NCI-H748 treated with DMSO at 0.1 percent for 48 hours (cell line): ENCODE data around the gene PTPRR.

Experiments used
- DNase-seq: peaks from one replicate; lab custom pipeline; 2025; lab: John Stamatoyannopoulos, UW

PTPRR gene

DNA sequence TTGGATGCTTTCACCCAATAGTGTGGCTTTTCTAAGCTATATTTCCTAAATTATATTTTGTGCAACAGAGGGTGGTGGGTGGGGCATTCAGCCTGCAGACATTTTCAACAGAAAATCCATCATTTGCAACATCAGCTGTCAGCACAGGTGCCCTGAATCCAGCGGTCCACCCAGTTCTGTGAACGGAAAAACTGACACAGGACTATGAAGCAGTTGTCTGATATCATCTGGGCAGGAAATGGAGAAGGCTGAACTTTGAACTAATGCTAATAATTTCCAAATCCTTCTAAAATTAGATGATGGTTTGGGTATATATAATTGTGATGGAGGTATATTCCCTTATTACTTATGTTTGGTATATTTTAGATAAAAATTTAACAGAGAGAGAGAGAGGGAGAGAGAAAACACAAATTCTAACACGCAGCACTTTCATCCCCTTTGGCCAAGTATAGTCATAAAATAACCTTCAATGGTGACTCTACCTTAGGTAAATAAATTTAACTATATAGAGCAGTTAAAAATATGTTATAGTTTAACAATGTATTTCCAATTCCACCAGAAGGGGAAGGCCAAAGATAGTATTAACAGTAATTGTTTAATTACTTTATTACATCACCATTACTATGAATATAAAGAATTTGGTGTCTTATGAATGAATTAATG is 225.0 kb downstream of the PTPRR start:
- DNase-seq: no peak

DNA sequence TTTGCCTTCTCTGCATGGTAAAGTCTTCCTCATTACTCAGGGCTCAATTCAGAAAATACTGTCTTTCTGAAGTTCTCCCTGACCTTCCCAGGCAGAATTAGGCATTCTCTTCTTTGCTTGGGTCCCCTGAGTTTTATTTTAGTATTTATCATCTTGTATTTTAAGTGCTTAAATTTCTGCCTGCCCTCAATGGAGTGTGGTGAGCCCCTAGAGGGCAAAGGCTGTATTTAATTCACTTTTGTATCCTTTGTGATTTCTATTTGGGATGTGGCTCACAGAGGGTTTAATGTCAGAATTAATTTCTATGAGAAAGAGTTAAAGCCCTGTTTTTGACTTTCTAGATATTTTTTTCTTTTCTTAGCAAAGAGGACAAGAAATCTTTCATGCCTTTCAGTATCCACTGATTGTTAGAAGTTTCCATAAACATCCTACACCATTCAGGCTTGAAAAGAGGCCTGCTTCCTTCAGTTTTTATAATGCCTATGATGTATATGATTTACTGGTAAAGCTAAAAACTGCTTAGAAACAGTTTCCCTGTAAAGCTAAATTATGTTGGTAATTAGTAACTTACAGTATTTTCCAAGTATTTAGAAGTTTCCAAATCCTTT is 227.8 kb downstream of the PTPRR start:
- no peak for DNase-seq

DNA sequence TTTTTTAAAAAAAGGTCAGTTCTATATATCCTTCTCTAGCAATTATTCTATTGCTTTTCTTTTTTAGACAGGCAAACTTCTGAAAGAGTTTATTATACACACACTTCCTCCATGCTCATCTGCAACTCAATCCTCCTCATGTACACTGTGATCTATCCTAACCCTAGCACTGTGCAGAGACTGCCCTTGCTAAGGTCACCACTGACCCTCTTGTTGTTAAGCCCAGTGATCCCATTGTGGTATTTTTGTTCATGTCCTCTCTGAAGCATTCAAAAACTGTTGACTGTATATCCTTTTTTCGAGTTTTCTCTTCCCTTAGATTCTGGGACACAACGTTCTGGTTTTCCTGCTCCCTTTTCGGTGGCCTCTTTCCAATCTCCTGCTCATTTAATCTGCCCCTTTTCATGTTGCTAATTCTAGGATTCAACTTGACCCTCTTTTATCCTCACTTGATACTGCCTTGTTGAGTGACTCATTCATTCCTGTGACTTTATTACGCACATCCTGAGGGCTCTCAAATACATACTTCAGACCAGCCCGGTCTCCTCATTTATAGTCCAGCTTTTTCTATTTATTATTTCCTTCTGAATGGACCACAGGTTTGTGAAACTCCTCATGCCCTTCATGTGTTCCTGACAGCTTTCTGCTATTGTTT is 229.4 kb downstream of the PTPRR start:
- no peak for DNase-seq

DNA sequence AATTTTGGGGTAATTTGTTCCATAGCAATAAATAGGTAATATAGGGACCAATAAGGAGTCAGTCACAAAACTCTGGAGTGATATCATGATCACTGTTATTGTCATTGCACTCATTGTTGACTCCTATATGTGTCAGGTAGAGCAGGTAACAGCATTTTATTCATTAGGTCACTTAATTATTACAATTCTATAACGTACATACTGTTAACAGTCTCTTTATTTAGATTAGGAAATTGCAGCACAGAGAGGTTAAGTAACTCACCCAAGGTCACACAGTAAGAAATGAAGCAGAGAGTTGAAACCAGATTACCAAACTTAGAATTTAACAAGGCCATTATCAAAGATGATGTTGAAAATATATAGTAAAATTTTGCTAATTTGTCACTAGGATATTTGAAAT is 233.6 kb downstream of the PTPRR start:
- no peak for DNase-seq

DNA sequence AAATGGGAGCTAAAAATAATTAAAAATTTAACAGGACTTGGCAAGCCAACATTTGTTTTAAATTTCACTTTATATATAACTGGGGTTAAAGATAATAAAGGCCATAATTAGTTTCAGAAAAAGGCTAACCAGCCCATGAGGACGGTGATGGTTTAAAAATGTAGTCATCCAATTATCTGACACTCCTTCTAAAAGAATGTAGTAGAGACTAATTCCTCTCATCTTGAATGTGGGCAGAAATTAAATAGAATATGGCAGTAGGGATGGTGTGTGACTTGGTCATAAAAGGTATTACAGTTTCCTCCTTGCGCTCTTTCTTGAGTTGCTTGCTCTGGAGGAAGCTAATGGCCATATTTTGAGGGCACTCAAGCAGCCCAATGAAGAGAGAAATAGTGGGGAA is 234.2 kb downstream of the PTPRR start:
- DNase-seq: no peak

DNA sequence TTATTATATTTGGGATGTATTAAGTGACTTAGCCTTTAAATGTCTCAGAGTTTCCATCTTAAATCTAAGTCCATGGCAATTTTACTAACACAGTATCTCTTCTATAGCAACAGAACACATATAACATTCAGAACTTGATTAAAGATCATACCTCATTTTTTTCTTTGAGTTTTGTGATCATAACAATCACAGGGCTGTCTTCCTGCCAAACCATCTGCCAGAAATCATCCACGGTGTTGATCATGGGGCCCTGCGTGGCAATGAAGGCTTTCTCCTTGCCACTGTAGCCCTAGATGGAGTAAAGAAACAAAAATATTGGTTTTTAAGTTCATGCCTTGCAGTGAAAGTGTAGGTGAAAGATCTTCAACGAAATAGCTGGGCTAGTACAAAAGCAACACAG is 236.6 kb downstream of the PTPRR start:
- no peak for DNase-seq

DNA sequence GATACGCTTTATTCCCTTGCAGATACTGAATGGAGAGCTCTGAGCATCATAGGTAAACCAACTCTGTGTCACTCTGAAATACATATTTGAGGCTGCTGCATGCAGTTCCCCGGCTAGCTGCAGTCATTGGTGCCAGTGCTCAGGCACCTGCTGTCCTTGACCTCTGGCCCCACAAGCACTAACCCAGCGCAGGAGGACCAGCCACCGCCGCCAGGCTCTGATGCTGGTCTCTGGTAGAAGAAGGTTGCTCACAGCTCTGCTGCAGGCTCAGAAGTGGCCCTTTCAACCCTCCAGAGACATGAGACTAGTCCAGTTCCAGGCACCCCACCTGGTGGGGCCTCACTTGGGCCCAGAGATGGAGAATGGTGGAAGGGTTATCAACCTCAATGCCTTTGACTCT is 248.8 kb downstream of the PTPRR start:
- DNase-seq: no peak

DNA sequence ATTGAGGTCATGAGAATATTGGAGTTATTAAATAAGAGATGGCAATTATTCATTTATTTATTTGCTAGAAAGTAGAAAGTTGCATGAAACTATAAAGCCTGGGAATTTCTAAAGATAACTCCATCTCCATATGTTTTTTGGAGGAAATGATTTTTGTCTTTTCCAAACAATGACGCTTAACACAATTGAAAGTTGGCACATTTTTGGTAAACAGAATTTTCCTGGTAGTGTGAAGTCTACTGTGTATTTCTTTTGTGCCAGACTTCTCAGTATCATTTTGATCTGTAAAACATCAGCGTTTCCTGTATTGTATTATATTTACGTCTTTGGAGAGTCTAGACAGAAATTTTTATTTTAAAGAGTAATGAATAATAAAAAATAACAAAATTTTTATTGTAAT is 249.6 kb downstream of the PTPRR start:
- no peak for DNase-seq

DNA sequence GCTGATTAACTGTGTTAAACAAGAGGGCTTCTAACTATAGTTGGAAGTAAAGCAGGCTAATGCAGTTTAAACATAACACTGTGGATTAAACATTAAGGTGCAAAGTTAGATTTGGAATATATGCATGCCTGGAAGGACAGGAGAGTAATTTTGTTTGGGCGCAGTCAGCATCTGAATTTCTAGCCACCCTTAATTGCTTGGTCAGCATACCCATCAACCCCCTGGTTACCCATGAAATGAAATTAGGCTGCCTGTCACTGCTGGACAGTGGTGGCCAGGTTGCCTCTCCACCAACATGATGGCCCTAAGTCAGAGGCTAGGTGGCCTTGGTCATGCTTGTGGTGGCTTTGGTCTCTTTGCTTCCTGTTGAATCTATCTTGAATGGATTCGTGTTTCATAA is 253.3 kb downstream of the PTPRR start:
- no peak for DNase-seq

DNA sequence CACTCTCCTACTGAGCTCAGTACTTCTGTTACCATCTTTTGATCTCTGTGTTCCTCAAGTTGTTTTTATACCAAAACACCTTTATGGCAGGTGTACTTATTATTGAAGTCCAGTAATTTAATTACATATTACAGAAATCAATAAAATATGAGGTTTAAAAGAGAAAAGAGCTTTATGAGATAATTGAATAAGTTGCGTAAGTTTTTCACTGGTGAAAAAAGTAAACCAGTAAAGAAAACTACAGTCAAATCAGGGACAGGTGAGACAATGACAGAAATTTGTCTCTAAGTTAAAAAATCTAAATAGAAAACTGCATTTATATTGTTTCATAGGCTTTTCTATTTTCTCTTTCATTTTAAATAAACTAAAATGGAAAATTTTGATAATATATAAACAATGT is 254.2 kb downstream of the PTPRR start:
- DNase-seq: no peak

DNA sequence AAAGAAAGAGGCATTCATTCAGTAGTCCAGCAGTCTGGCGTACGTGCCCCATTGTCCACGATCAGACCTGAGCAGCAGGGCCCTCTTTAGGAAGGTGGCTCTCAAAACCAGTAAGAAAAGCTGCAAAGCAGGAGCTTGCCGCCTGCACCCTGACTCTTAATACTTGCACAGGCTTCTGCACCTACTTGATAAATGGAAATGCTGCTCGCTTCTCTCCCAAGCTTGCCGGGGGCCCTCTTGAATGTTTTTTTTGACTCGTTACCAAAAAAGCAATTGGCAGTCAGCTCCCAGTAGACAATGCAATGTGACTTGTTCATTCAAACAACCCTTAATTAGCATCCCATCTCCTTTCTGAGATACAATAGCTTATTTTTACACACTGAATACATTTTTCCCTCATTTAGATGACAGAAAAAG is 256.1 kb downstream of the PTPRR start:
- DNase-seq: peak; percentile 43

DNA sequence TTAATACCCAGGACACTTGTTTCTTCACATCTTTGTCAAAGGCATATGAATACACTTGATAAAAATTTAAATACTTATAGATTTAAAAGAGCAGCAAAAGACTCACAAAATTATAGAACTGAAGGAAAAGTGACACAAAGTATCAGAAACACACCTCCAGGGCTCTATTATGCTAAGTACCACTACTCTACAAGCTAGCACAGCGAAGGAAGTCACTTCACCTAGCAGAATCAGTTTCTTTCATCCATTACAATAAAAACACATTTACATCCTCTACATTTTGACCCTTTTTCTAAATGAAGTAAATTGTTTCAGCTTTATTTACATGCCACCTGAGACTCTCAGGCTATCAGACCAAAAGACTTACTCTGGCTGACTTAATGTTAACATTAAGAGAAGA is 256.7 kb downstream of the PTPRR start:
- DNase-seq: no peak

DNA sequence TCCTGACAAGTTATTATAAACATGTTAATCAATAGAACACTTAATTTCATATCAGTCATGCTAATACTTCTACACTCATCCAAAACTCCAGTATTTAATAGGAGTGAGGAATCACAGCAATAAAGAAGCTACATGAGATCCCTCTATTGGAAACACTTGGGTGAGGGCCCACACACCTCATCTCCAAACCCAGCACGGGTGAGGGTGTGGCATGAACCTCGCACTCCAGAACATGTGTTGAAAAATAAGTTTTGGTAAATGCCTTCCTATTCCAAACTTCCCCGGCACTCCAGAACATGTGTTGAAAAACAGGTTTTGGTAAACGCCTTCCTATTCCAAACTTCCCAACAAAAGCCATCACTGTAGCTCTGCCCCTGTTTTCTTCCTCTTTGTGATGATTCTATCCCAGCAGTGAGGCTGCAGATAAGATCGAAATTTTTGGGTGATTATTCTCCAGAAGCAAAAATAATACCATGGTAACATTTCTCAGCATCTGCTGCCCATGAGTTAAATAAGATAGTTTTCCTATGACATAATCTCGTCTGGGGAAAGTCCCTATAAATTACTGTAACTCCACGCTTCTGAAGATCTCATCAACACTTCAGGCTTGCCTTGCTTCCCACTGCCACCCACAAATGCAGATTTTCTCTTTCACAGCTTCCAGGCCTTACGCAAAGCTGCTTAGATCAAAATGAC is 258.9 kb downstream of the PTPRR start:
- no peak for DNase-seq

DNA sequence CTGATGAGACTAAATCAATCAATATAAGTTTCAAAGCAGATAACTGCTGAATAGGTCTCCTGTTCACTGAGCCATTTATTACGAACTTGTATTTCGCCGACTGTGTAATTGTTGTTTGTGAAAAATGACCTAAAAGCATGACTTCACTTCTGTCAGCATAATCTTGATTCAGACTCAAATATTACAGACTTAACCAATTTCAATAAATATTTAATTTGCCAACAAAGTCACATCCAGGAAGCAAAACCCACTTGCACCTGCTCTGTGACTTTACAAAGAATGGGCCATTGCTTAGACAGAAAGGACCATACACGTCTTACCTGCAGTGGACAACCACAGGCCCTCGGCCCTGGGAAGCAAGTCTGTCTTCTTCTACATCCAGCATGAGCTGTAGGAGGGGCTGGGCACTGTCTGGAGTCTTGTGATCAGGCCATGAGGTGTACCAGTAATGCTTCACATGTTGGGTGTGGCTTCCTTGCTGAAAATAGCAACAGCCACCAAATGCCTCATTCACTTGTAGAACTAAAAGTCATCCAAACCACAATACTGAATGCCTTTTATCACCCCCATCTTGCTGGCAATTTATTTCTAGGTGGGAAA is 259.8 kb downstream of the PTPRR start:
- no peak for DNase-seq

DNA sequence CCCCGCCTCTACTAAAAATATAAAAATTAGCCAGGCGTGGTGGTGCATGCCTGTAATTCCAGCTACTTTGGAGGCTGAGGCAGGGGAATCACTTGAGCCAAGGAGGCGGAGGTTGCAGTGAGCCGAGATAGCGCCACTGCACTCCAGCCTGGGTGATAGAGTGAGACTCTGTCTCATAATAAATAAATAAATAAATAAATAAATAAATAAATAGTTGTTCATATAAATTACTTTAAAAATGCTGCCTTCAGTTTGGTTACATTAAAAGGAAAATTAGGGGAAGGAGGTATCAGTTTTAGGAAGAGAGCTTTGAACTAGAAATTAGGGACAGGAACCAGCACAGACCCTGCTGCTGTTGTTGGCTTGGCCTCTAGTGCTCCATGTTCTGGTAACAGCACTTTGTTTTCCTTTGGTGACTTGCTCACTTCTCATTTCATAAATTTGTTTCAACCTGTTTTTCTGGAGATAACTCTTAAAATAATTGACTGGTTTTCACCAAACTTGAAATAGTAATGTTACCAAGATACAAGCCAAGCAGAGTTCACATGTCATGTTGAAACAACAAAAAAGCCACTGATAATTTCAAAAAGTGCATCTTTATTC is 260.4 kb downstream of the PTPRR start:
- no peak for DNase-seq

DNA sequence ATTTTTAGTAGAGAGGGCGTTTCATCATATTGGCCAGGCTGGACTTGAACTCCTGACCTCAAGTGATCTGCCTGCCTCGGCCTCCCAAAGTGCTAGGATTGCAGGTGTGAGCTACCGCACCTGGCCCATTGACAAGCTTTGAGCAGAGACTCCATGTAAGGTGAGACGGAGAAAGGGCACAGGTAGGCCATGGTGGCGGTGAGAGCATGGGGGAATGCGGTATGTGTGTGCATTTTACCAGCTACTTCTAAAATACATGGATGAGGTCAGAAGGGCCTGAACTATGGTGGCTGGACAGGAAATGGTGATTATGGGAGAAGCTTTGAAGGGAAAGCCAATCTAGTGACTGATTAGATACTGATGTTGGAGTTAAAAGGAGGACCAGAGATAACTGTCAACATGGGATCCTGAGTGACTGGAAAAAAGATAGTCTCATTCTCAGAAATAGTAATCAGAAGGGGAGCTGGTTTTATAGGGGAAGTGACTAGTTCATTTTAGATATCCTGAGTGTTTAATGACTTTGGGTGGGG is 261.4 kb downstream of the PTPRR start:
- no peak for DNase-seq

DNA sequence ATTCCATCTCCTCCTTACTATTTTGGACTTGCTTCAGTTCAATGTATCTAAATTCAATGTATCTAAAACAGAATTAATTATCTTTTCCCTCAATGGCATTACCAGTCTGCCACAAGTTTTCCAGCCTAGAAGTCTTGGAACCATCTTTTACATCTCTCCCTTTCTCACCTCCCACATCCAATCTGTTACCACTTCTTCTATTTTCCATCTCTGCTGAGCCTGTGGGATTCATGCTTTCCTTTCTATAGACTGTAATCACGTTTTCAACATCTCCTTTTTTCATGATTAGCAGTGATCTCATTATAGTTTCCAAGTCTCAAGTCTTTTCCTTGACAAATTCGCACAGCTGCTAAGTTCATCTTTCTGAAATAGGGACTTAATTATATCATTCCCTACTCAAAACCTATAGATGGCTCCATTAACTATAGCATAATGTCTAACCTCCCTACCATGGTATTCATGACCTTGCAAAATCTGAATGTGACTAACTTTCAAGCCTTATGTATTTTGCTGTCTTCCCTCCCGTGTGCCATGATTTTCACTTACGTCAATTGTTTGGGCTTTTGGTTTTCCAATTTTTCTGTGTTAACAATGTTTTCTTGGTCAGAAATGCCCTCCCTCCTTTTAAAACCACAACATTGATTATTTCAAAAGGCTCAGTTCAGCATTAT is 262.8 kb downstream of the PTPRR start:
- DNase-seq: no peak

DNA sequence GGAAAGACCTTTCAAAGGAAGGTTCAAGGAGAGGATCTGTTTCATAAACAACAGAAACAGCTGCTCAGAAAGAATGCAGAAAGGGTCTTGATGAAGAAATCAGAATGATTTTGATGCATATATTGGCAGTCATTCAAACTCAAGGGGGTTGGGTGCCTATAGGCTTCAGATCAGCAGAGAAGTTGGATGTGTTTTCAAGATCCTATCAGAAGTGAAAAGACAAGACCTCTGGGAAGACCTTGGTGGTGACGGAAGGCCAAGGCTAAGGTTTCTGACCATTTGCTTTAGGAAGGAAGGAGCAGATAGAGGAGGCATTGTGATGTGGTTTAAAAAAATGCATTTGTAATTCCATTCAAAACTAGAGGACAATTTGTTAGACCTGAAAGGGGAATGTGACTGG is 268.1 kb downstream of the PTPRR start:
- DNase-seq: no peak

DNA sequence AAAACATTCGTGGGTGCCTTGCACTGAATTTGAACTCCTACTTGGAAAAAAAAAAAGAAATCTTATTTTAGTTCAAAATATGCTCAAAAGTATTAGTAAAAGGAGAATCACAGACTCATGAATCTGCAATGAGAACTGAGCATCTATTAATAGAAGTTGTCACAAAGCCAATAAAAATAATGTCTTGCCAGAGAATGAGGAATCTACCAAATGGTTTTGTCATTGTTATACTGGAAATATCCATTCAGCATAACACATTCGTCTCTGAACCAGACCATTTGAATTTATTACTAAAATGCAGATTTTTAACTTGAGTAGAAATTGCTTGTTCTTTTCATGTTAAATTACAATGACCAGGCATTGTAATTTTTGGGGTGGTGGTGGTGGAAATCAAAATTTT is 271.7 kb downstream of the PTPRR start:
- no peak for DNase-seq

DNA sequence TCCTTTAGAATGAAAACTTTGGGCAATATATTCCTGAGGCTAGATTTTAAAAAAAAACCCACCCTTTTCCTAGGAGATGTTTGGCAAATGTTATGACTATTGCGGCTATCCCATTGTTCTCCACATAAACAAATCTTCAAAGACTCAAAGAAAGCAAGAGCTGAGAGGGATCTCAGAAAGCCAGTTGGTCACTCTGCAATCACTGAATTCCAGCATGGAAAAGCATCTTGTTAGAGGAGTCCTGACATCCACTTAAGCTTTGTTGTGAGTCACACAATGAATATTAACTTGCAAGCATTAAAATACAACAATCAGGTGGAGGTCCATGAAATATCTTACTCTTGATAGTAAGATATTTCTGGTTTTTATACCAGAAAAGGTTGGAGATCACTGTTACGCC is 272.3 kb downstream of the PTPRR start:
- DNase-seq: no peak

DNA sequence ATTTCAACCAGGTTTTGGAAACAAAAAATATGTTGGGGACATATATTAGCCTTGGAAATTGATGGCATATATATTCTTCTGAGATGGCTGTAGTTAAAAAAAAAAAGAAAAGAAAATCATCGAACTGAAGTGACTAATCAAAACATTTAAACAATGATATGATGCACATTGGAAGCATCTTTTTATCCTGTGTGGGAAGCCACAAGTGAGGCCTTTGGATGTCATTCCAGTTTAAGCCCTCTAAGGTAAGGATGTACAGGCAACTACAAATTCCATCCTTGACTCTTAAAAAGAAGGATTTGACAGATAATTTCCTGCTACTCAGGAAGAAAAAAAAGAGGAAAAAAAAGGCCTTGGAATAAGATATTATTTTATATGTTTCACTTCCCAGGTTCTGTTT is 273.7 kb downstream of the PTPRR start:
- no peak for DNase-seq
